Stimulated activated CD4-positive, alpha-beta T cell treated with anti-CD3 and anti-CD28 coated beads, Interleukin-1b, Interleukin-23, amount 100 ng/mL, for 48 hours (primary cell): Measurements from ENCODE around the gene GRID1.

ENCODE experiments used
- DNase-seq: peaks from one replicate; pipeline ENCODE4 v3.0.0-alpha.2; 2020

Gene GRID1

GRCh38 chr10:86265236-86265894 is 101.2 kb downstream of the GRID1 start:
- no peak for DNase-seq

DNA sequence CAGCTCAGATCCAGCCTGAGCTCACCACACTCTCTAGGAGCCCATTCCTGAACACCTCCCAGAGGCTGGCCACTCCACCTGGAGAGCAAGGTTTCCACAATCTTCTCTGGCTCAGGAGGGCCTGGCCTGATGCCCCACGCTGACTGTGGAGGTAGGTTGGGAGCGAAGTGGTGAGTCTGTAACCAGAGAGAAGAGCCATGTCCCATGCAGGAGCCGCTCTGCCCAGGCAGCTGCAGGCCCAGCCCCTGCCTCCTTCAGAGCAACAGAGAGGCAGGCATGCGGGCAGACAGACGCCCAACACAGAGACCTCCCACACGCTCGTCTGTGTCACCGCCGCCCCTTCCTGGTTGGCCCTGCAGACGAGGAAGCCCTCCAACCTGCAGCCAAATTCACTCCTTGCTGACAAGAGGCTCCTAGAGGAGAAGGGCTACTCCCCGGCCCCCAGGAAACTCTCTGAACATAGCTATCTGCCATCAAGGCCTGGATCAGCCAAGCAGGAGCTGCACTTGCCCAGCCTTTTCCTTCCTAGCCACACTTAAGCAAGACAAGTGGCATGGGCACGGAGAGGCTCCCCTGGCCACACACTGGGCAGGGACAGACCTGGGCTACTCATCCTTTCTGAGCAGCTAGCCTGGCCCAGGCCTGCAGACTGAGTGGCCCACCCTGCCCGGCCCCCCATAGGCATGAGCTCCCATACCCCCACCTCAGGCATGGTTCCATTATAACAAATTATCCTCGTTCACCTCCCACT is 101.9 kb downstream of the GRID1 start:
- no peak for DNase-seq

GRCh38 chr10:86263907-86264306 is 102.7 kb downstream of the GRID1 start:
- no peak for DNase-seq

DNA sequence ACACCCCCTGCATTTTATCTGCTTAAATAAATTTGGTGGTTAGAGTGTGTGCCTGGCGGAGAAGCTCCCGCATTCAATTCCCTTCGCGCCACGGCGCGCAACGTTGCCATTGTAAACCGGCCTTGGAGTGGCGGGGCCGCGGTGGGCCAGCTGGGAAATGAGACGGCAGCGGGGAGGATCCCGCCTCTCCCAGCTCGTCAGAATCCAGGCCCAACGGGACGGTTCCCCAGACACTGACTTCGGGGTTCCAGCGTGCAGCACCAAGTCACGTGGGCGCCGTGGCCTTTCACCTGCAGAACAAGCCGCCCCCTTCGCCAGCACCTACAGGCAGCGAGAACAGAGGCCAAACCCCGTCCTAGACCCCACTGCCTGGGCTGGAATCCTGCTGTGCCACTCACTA is 103.4 kb downstream of the GRID1 start:
- no peak for DNase-seq

- no peak for DNase-seq
These were observed 103.9 kb downstream of the GRID1 start for GRCh38 chr10:86262688-86263181.

- DNase-seq: peak; percentile 22
These were observed 104.5 kb downstream of the GRID1 start for GRCh38 chr10:86261941-86262687.

GRCh38 chr10:86261470-86261869 is 105.1 kb downstream of the GRID1 start:
- DNase-seq: no peak

GRCh38 chr10:86260564-86260963 is 106.0 kb downstream of the GRID1 start:
- no peak for DNase-seq

DNA sequence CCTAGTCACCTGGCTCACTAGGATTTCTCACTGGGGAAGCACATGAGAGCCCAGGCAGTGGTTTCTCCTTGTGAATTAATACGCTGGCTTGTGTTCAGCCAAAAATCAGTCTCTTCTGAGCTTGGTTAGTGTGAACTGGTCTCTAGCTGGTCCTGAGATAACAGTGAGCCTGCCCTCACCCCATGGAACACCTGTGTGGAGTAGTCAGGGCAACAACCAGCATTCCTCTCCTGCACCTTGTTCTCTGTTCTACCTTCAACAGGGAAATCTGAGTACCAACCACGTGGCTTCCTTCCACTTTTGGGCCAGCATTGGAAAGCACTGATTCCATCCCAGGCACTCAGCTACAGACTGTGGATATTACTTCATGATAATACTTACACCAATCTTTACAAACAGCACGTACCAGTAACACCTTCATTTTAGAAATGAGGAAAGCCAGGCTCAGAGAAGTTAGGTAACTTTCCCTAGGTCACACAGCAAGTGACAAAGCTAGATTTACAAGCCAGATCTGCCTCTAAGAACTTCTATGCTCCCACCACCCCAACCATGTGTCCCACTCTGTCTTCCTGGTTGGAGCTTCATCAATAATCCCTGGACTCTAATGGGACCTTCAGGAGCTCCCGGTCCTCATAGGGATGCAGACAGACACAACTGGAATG is 106.6 kb downstream of the GRID1 start:
- no peak for DNase-seq

DNA sequence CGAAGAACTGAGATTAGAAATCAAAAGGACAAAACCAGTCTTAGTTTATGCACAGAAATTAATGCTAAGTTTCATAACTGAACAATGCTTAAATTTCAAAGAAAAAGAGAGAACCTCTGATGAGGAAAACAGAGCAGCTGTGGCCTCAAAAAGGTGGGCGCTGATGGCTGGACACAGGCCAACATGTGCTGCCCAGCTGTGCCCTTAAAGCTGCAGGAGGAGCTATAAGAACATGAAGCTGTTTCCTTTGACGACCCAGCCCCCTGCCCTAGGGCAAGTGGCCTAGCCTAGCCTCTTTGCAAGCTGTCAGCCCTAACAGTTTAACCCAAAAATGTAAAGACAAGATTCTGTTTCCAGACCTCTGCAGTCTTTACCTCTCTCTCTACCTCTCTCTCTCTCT is 107.7 kb downstream of the GRID1 start:
- no peak for DNase-seq

- DNase-seq: no peak
These were observed 108.1 kb downstream of the GRID1 start for GRCh38 chr10:86258499-86258898.

DNA sequence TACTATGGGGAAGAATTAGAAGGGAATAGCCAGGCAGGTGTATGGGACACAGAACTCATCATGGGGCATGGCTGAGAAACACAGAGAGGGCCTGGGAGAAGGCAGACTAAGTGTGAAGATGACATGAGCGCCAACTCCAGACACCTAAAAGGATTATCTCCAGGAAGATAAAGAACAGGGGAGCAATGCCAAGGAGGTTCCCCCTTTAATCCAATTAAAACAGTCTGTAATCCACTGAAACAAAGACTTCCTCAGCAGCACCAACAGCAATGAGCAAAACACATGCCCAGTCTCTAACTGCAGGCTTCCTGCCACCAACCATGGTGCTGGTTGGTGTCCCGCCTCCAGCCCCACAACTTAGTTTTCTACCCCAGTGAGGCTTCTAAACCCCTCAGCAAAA is 108.9 kb downstream of the GRID1 start:
- no peak for DNase-seq

- no peak for DNase-seq
These were observed 109.8 kb downstream of the GRID1 start for GRCh38 chr10:86256690-86257315.

DNA sequence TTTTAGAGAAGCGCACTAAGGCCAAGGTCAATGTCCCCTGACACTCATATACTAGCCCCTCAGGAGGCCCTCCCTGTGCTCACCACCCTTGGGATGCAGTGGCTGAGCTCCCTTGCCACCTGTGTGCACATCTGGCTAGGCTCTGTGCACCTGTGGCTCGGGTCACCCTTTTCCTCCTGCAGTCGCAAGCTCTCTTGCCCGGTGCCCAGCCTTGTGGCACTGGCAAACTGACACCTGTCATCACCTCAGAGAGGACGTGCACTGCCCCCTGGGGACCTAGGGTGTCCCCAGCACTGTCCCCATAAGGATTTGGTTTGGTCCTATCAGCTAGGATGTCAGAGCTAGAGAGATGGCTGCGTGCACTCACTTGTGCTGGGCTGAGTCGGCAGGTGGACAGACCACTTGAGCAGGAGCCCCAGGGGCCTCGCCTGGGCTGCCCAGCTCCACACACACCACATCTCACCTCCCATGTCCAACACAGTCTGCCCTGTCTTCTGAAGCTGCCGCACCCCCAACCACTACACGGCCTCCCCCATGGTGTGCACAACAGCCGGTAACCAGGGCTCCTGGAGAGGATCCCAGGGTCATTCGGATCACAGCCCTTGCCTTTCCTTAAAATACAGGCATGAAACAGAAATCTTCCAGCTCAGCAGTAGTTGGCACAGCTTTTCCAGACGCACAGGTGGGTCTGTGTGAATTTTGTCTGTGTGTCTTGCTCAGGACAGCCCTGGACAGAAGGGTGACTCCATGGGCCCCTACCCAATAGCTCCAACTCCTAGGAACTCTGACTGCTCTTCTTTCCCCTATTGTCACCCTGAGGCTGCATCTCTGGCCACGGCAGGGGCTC is 111.0 kb downstream of the GRID1 start:
- no peak for DNase-seq

GRCh38 chr10:86254526-86255174 is 111.9 kb downstream of the GRID1 start:
- no peak for DNase-seq

- DNase-seq: no peak
These were observed 112.5 kb downstream of the GRID1 start for GRCh38 chr10:86254081-86254480.

- DNase-seq: no peak
These were observed 113.2 kb downstream of the GRID1 start for GRCh38 chr10:86253091-86254072.

- DNase-seq: no peak
These were observed 114.0 kb downstream of the GRID1 start for GRCh38 chr10:86252556-86252955.

DNA sequence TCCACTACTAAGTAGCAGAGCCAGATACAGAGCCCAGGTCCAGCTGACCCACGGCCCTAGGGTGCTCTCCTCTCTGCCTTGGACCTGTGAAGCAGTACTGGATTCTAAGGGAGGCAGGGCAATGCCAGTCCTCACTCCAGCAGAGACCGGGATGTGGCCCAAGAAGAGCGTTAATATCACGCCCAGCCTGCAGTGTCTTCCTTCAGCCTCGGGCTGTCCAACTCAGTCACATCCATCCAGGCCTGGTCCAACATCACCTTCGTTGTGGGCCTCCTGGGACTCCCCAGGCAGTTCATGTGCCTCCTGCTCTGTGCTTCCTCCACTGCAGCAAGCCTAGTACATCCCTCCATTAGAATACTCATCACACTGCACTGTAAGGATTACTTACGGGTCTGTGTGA is 114.5 kb downstream of the GRID1 start:
- DNase-seq: no peak

GRCh38 chr10:86251426-86251825 is 115.2 kb downstream of the GRID1 start:
- DNase-seq: no peak
